ENCODE measurements around the gene ADGRE3.

The ADGRE3 gene, protein sequence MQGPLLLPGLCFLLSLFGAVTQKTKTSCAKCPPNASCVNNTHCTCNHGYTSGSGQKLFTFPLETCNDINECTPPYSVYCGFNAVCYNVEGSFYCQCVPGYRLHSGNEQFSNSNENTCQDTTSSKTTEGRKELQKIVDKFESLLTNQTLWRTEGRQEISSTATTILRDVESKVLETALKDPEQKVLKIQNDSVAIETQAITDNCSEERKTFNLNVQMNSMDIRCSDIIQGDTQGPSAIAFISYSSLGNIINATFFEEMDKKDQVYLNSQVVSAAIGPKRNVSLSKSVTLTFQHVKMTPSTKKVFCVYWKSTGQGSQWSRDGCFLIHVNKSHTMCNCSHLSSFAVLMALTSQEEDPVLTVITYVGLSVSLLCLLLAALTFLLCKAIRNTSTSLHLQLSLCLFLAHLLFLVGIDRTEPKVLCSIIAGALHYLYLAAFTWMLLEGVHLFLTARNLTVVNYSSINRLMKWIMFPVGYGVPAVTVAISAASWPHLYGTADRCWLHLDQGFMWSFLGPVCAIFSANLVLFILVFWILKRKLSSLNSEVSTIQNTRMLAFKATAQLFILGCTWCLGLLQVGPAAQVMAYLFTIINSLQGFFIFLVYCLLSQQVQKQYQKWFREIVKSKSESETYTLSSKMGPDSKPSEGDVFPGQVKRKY

DNA sequence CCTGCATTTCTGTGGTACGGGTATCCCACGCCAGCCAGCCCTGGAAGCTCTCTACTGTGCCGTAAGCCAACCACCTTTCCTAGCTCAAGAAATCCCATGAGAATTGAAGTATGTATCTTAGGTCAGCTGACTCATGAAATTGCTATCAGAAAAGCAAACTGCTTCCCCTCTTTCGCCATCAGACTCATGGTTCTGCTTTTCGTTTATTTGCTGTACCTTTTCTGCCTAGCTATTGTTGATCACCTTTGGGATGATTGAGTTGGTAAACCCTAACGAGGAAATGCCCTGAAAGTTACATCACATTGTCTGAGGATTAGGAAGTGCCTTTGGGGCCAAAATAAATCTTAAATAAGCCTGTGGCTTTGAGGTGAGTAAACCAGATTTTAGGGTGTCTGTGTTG, at the start of gene ADGRE3:
ADGRE3 (minus strand) TSS at position 81 of the 400 bp plus-strand sequence; CDS start at position 7, 74 bp downstream.
- peak in 1 of 2 donors; percentile 36 for DNase-seq

DNA sequence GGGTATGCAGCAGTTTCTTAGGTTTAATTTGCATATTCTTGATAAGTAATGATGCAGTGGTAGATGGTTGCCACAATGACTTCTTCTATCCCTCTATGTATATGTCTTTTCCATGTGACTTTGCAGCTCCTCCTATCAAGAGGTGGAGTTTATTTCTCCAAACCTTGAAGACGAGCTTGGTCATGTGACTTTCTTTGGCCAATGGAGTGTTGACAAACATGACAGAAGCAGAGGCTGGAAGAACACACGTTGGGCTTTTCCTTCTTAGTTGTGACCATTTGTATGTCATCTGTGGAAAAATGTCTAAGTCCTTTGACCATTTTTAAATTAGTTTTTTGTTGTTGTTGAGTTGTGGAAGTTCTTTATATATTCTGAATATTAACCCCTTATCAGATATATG, 47.5 kb upstream of the ADGRE3 start:
- DNase-seq: no peak

DNA sequence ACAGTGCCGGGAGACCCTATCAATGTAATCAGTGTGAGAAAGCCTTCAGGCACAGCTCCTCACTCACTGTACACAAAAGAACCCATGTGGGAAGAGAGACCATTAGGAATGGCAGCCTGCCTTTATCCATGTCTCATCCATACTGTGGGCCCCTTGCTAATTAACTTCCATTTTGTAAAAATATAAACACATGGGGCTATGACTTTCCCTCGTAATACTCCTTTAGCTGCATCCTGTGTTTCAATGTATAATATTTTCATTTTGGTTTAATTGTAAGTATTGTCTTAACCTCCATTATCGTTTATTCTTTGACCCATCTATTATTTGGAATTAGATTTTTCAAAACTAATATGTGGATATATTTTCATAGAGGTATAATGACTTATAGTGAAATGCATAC, 44.5 kb upstream of the ADGRE3 start:
- no peak for DNase-seq

DNA sequence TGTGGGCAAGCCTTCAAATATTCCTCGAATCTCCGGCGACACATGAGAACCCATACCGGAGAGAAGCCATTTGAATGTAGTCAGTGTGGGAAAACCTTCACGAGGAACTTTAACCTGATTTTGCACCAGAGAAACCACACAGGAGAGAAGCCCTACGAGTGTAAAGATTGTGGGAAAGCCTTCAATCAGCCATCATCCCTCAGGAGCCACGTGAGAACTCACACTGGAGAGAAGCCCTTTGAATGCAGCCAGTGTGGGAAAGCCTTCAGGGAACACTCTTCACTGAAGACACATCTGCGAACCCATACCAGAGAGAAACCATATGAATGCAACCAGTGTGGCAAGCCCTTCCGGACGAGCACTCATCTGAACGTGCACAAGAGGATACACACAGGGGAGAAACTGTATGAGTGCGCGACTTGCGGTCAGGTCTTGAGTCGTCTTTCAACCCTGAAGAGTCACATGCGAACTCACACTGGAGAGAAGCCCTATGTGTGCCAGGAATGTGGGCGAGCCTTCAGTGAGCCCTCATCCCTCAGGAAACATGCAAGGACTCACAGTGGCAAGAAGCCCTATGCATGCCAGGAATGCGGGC, 44.0 kb upstream of the ADGRE3 start:
- no peak for DNase-seq

DNA sequence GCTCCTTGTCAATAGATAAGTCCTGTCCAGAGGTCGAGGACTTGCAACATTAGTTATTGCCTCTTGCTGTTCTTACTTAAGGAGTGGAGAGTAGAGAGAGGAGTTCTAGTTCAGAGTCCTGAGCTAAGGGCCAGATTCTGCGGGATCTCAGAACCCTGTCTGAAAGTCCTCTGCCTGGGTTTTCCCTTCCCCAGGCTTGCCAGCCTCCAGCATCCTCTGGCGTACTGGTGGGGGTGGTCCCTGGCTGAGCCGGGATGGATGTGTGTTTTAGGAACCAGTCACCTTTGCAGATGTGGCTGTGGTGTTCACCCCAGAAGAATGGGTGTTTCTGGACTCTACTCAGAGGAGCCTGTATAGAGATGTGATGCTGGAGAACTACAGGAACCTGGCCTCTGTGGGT, 41.2 kb upstream of the ADGRE3 start:
- DNase-seq: no peak

DNA sequence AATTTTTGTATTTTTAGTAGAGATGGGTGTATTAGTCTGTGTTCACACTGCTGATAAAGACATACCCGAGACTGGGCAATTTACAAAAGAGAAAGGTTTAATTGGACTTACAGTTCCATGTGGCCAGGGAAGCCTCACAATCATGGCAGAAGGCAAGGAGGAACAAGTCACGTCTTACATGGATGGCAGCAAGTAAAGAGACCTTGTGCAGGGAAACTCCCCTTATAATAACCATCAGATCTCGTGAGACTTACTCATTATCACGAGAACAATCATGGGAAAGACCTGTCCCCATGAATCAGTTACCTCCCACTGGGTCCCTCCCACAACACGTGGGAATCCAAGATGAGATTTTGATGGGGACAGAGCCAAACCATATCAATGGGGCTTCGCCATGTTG, 29.8 kb upstream of the ADGRE3 start:
- no peak for DNase-seq

DNA sequence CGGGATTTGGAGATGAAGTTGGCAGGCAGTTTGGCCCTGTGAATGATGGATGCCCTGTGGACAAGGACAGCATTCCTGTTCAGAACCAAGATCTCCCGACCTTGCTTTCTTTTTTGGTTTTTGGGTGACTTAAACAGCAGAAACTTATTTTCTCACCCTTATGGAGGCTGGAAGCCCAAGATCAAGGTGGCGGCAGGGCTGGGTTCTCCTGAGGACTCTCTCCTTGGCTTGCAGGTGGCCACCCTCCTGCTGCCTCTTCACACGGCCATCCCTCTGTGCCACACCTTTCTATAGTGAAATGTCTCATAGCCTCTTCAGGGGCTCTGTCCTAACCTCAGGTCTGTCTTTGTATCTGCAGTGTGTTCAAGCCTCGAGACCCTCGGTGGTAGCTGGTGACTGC, 29.2 kb upstream of the ADGRE3 start:
- no peak for DNase-seq

DNA sequence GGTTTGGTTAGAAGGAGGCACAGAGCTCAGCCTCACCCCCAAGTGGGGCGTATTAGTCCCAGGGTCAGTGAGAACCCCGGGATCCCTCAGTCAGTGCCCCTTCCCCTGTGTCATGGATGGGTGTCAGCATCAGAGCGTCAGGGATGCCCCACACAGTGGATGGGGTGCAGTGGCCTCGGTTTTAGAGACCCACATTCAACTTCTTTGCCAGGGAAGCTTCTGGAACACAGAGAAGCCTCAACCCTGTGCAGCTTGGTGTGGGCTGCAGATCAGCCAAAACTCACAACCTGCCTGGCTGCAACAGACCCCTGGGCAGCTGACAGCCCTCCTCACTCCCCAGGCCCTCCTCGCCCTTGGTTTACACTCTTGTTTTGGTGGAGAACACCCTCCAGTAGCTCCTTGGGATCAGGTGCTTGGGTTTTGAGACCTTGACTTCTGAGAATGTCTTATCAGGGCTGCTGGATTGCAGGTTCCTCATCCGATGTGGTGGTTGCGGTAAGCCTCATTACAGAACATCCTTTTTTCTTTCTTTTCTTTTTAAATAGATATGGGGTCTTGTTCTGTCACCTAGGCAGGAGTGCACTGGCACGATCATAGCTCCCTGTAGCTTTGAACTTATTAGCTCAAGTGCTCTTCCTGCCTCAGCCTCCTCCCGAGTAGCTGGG, 26.2 kb upstream of the ADGRE3 start:
- DNase-seq: no peak

DNA sequence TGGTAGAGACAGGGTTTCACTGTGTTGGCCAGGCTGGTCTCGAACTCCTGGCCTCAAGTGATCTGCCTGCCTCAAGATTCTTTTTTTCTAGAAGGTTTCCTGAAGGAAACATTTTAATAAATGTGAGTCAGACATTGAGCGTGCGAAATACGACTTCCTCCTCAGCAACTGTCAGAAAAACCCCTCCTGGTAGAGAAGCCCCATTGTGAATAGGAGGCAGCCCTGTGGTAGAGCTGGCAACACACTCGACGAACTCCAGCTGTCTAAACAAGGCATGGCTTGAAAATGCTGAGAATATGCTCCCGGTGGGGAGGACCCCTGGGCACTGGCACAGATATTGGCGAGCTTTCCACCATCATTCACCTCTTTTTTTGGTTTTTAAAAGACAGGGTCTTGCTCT, 25.0 kb upstream of the ADGRE3 start:
- no peak for DNase-seq

DNA sequence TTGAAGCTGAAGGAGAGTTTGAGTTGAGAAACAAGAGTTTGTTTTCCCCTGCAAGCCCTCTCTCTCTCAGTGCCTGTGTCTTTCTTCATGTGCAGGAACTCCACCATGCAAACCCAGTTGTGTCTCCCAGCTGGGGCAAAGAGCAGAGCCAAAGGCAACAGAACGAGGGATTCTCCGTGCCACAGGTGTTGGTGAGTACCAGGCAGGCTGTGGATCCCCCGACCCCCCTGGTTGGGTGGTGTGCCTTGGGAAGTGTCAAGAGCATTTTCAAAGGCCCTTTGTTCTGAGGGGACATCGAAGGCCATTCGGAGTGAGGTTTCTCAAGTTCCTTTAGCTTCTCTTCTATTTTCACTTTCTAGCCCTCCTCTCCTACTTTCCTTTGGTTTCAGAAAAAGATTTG, 20.8 kb upstream of the ADGRE3 start:
- no peak for DNase-seq

DNA sequence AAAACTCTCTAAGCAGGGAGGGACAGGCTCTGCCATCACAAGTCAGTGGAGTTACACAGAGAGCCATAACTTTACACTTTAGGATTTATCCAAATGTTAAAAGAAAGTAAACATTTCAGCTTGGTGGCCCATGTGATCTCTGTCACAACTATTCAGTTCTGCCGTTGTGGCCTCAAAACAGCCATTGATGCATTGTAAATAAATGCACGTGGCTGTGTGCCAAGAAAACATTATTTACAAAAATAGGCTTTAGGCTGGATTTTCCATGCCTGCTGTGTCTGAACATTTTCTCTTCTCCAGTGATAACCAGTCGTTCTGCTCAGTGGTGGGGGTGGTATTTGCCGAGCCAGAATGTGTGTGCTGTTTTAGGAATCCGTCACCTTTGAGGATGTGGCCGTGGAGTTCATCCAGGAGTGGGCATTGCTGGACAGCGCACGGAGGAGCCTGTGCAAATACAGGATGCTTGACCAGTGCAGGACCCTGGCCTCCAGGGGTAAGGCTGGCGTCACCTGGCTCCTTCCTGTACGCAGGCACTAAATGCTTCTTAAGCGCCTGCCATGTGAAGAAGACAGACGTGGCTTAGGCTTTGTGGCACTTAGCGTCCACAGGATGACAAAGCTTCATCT, 20.1 kb upstream of the ADGRE3 start:
- DNase-seq: no peak

DNA sequence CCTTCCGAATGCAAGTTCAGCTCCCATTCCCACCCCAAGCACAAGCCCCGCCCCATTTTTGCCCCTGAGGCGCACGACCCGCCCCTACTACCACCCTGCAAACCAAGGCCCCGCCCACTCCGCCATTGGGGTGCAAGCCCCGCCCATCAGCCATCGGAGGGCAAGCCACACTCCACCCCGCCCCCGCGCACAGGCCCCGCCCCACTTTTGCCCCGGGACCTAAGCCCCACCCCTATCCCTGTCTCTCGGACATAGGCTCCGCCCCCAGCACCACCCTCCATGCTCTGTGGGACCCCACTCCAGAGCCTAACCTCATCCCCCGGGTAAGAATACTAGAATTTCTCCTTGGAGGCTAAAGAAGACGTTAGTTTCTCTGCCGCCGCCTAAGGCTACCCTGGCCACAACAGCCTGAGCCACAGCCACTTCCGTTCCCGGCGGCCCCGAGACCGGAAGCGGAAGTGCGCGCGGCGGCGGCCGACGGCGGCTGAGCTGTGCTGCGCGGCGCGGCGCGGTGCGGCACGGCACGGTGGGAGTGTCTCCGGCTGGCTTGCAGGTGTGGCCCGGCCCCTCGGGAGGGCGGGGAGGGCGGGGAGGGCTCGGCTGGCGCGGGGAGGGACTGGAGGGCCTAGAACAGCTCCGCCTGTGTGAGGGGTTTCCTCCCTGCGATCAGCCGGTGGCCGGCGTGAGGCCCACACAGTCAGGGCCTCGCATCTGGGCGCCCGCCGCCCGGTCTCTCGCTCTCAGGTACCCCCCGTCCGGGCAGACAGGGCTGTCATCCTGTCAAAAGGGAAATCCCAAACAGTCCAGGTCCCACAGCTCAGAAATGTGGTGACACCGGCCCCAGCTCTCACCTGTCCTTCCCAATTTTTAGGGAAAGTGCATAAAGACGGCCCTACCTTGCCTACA, 15.2 kb upstream of the ADGRE3 start, which contains the start of gene ZNF333:
ZNF333 (plus strand) TSS at position 451 of the 906 bp plus-strand sequence. CDS start 3,444 bp downstream, outside the sequence.
- DNase-seq: peak; percentile 95 to 96

DNA sequence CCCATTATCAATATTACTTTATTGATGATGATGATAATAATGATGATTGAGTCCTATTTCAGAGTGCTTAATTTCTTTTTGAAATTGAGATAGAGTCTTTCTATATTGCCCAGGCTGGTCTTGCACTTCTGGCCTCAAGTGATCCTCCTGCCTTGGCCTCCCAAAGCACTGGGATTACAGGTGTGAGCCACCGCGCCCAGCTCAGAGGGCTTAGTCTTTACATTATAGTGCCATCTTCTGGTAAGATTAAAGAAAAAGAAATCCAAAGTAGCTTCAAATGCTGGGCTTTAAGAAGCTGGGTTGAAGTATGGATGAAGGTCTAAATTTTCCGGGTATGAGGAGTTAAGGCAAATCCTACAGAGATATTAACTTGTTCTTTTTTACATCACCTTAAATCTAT, 11.8 kb upstream of the ADGRE3 start:
- DNase-seq: peak; percentile 37 to 43

DNA sequence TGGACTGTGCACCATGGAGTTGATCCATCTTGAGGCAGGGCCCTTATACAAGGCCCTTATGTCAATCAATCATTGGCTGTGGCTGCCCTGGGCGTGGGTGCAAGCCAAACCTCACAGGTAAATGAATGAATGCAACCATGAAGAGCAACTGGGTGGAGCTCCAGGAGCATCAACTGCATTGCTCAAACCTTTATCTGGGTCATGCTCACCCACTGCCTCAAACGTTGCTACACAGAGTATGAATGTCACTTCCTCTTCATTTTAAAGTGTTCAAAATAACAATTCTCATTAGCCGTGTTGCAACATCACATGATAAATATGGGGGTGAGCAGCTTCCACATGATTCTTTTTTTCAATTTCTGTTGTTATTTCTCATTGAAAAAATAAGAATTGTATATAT, 8.8 kb upstream of the ADGRE3 start:
- peak; percentile 15 to 41 for DNase-seq

DNA sequence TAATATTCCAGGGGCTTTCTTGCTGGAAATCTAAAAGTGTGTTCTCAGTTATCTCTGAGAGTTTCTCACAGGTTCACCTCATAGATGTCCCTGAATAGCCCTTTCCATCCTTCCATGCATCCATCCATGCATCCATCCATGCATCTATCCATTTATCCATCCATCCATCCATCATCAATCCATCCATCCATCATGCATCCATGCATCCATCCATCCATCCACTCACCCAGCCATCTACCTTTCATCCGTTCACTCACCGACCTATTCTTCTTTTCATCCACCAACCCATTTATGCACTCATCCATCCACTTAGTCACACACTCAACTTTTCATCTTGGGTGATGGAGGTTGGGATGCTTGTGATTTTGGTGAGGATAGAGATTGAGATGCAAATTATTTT, 7.4 kb upstream of the ADGRE3 start:
- no peak for DNase-seq

DNA sequence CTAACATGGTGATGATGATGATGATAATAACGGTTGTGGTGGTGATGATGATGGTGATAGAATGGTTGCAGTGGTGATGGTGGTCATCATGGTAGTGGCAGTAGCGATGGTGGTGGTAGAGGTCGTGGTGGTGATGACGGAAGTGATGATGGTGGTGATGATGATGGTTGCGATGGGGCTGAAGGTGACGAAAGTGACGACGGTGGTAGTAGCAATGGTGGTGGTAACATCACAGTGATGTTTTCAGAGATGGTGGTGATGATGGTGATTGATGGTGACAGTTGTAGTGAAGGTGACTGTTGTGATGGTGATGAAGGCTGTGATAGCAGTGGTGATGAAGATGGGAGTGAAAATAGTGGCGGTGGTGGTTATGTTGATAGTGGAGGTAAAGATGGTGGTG, 3.6 kb upstream of the ADGRE3 start:
- no peak for DNase-seq

DNA sequence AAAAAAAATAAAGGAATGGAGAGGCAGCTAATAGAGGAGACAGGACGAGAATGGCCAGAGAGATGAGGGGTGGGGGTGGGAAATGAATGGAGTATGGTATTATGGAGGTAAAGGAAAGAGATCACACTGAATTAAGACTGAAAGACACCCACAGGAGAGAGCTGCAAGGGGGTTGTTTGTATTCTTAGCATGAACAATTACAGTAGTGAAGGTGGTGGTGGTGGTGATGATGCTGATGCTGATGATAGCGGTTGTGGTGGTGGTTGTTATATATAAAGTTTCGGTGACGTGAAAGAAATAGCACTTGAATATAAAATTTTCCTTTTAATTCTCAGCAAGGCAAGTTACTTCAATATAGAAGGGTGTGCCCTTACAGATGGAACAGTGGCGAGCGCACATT, 2.8 kb upstream of the ADGRE3 start:
- DNase-seq: no peak

DNA sequence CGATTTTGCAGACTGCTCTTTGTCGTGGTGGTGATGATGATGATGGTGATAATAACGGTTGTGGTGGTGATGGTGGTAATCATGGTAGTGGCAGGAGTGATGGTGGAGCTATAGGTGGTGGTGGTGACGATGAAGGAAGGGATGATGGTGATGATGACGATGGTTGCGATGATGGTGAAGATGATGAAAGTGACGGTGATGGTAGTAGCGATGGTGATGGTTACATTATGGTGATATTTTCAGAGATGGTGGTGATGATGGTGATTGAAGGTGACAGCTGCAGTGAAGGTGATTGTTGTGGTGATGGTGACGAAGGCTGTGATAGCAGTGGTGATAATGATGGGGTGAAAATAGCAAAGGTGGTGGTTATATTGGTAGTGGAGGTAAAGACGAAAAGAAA, 2.1 kb upstream of the ADGRE3 start:
- no peak for DNase-seq

DNA sequence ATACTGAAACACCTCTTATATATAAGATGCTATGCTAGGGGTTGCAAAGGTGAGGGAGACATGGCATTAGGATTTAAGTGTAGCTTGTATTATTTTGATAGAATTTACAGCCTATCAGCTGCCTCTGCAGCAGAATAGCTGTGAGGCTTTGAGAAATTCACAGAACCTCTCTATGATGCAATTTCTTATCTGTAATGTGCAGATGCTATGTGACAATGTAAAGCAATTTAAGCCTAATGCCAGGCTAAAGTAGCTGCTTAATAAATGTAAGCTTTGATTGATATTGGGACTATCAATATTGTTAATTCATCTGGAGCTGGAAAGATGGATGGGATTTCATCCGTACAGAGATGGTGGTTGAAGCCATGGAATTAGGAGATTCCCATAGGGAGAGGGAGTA, 1.6 kb downstream of the ADGRE3 start:
- no peak for DNase-seq

DNA sequence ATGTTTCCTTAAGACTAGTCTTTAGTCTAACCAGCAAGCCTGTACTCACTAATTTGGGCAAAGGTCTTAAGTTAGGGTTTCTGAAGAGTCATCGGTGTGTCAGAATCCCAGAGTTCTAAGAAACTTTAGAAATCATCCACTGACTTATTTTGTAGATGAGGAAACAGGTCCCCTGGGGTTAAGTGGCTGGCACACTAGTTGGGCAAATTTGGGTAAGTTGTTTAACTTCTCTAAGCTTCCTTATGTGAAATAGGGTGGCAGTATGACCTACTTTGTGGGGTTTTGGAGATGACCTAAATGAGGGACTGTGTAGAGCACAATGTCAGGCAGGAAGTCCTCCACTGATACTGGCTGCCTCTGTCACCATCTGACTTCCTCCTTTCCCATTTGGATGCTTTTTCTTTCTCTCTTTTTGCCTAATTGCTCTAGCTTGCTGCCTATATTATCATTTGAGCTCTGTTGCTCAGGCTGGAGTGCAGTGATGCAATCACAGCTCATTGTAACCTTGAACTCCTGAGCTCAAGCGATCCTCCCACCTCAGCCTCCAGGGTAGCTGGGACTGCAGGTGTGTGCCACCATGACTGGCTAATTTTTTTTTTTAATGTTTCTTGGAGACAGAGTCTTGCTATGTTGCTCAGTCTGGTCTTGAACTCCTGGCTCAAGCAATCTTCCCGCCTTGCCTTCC, 2.3 kb downstream of the ADGRE3 start:
- DNase-seq: peak; percentile 25 to 47

DNA sequence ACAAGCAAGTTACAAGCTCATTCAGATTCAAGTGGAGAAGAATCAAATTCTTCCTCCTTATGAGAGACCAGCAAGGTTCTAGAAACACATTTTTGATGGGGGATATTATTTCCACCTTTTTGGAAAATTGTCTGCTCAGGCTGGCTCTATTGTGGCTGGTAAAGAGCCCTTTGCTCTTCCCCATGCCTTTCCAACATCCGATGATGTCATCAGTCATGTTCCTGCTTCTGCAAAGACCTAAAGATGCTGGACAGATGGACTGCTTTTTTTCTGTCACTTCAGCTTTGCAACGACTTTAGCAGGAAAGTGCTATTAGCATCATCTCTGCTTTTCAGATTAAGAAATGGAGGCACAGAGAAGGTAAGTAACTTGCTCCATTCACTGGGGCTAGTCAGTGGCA, 4.2 kb downstream of the ADGRE3 start:
- DNase-seq: no peak
